Stimulated activated CD8-positive, alpha-beta memory T cell treated with anti-CD3 and anti-CD28 coated beads, Interleukin-12 subunit alpha, Interleukin-12 subunit beta, amount 100 ng/mL, for 24 hours (primary cell): ENCODE data around the gene TGFBR1.

Experiments
- DNase-seq: peaks from one replicate; pipeline ENCODE4 v3.0.0-alpha.2; 2020; ENCODE audit errors: extremely low read depth

Gene TGFBR1

DNA sequence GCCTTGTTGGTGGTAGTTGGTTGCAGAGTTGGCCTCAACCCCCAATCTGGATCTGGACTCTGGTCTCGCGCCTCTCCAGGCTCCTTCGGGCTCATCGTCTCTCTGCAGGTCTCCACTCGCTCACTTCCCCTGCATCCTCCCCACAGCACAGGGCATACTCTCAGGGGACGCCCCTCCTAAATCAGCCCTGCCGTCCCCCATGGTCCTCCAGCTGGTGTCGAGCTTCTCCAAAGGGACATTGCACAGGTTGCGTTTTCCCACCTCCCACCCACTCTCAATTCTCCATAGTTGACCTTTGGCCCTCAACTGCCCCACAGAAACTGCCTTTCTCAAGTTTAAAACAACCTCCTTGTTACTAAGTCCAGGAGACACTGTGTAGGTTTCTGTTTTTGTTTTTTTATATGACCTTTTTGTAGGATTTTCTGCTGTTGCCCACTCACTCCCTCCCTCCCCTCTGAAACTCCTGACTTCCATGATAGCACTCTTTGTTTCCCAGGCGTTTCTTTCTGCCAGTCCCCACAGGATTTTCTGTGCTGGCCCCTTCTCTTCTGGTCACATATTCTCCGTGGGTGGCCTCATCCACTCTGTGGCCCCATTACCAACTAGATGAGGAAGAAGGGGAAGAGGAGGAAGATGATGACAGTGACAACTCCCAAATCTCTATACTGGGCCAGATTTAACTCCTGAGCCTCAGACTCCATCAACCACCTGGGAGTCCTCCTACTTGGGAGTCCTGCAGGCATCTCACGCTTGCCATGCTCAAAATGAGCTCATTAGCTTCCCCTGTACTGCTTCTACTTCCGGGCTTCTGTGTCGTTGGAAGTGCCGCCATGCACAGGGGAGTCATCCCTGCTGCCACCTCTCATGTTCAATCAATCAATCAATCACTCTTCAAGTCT, 66.6 kb downstream of the TGFBR1 start:
- no peak for DNase-seq

DNA sequence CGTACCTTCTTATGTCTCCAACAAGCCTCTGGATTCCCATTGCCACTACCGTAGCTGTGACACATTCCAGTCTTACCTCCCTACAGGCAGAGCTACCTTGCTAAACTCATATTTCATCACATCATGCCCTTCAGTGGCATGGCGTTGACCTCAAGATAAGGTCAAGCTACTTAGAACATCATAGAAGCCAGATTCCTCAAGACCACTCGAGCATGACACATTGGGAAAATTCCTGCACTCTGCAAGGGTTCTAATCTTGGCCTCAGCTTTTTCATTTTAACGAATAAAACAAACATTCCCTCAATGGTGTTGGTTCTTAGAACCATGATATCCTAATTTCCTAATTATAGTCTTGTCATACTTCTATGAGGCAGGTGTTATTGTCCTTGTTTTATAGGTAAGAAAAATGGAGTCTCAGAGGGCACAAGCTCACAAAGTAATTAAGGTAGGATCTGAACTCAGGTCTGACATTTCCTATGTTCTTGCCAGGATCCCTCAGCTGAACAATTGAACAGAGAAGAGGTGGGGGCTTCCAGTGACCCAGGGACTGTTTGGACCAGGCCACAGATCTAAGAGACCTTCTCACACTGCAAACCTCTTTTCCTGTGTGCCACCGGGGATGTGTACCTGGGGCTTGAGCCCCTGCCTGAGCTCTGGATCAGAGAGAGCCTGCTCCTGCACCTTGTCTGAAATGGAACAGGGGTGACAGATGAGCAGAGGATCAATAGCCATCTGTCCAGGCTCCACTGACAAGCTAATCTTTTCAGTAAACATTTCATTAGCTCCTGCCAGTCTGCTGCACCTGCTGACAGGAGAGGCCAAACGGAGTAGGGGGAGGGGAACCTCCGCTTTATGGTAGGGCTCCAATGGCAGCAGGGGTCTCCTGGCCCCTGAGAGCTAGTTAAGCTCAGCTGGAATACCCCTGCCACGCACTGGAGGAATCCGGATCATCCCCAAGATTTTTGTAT, 67.5 kb downstream of the TGFBR1 start:
- no peak for DNase-seq

DNA sequence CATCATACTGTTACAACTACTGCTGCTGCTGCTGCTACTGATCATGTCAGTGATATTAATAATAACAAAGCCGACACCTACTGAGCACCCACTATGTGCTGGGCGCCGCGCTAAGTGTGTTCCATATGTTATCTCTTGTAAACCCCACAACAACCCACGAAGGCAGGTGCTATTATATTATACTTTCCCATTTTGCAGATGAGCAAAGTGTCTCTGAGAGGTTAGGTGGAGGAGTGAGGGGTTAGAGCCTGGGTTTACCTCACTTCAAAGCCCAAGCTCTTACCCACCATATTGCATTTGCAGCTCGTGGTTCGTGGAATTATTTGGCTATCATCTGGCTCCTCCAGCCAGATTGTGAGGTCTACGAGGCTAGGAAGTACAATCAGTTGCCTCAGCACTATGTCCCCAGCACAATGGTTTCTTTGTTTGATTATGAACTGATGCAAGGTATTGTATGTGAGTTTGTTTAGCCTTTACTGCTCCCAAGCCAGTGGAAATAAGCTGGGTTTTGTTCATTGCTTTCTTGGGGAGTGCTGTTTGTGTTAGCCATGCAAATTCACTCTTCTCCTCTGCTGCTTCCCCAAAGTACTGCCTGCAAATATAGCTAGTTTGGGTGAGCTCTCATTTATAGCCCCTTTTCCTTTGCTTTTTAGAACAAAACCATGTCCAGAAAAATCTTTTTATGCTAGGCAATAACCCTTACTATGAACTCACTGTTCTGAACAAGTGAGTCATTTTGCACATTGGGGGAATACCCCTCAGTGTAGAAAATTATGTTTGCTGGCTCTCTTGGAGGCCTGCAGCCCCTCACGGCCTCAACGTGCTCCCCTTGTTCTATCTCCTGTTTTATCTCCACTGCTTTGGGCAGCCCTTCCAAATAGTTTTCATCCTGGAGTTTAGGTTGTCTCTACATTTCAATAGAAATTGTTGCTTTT, 68.9 kb downstream of the TGFBR1 start:
- DNase-seq, result no peak

DNA sequence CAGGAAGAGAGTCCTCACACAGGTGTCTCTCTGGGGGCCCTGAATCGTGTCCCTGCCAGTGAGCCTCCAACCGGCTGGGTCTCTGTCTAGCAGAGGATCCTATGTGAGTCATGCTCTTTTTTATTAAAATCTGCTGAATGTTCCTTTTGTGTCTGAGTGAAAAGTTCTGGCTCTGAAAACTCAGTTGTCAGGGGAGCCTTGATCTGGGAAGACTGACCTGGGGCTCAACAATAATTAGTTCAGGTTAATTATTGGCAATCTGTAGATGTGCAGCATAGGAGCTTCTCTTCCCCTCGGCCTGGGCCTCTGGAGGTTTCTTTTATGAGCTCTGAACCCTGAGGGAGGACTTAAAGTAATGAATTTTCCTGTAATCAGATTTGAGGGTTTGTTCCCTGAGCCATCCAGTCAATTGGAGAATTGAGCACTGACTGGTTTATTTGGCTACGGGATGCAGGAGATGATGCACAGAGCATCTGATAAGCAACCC, 71.7 kb downstream of the TGFBR1 start:
- no peak for DNase-seq

DNA sequence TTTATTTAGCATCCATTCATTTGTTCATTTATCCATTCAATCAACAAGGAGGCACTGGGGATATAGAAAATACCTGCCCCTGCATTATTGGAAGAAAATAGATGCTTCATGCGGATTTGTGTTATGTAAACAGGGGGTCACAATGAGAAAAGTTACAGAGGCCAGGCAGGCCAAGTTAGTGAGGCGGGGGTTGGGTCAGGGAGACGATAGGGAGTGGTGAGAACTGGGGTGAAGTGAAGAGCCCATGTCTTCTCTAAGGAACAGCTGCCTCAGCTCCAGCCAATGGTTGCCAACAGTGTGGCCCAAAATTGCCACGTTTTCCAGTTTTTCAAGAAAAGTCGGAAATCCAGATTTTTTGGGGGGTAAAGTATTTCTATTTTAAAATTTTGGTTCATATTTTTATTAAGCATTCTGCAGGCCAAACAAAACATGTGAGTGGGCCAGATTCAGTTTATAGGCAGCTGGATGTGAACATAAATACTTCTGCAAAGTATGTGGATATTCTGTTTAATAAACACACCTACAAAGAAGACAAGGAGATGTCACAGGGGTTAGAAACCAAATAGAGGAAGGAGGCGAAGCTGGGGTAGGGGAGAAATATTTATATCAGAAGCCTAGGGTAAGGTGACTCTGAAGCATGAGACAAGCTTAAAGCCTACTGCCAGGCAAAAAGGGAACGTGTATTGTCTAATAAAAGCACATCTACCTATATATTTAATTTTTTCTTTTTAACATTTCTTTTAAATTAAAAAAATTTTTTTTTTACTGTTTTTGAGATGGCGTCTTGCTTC, 72.9 kb downstream of the TGFBR1 start:
- no peak for DNase-seq

DNA sequence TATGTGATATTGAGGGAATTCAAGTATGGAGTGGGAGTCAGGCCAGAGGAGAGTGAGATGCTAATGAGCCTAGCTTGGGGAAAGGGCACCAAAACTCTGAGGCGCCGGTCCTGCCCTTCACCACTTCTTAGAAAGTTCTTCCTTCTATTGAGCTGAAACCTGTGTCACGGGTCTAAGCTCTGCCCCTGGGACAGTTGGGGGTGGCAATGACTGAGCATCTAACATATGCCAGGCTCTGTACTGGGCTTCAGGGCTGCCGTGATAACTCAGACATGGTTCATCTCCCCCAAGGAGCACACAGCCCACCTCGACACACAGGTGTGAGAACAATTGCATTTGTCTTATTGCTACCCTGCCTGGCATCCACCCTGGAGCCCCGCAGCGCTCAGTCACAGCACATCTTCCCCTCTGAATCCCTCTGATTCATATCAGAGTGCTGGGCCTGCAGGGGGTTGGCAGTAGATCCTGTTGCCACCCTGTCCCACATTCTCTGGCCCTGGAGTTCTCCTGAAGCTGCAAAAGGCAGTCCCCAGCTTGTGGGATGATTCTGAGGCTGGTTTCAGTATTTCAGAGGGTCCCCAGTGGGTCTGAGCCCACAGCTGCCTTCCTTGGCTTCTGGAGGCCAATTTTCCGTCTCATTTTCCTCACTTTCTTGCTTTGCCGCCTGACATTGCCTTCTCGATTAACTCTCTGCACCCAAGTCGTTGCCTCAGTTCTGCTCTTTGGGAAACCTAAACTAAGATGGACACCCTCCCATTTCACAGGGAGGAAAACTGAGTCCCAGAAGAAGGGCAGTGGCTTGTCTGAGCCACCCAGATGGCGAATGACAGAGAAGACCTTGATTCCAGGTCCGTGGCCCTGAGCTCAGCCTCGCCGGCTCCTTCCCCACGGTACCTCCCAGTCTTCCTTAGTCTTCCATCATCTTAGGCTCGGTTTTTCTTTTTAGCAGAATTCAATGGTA, 74.3 kb downstream of the TGFBR1 start:
- DNase-seq, result no peak

DNA sequence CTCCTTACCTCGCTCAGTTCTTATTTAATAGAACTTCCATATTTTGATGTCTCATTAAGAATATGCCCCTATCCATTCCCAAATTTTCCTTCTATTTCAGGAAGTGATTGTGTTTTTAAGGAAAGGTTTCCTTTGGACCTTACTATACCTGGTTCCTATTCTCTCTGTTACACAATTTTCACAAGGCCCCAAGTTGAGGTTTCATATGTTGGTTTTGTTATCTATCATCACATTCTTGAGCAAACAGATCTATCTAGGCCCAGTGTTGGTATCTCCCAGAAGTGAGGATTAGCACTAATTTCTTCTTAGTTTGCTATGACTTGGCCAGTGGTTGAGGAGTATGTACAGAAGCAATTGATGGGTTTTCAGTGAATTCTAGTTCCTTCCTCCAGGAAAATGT, 75.3 kb downstream of the TGFBR1 start:
- DNase-seq, result no peak

DNA sequence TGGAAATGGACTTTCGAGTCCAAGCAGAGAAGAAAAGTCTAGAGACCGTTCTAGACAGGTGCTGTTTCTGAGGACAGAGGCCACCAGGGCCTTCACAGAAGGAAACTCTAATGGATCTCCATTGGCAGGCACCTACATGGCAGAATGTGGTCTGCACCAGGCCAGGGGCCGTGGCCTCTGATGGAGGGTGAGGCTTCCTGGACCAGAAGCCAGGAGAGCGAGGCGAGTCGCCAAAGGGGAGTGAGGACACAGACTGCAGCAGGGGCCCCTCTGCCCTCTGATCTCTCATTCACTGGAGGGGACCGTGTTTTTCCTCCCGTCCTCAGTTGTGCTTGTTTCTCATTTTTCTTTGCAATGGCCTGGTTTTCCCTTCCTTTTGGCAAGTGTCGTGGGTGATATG, 75.7 kb downstream of the TGFBR1 start:
- DNase-seq, result no peak

DNA sequence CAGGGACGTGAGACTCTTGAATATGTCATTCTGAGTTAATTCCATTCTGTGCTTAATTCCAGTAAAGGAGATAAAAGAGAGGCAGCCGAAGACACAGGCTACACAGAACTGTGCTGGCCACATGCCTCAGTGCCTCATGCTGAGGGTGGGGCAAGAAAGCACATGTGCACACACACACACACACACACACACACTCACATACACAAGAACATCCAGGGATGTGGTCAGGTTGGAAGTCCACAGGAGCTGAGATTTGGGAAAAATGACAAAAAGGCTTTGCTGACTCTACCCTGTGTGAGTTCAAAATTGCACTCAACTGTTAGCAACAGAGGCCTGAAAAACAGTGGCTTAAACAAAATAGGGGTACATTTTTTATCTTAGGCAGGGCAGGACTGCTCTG, 76.3 kb downstream of the TGFBR1 start:
- no peak for DNase-seq

DNA sequence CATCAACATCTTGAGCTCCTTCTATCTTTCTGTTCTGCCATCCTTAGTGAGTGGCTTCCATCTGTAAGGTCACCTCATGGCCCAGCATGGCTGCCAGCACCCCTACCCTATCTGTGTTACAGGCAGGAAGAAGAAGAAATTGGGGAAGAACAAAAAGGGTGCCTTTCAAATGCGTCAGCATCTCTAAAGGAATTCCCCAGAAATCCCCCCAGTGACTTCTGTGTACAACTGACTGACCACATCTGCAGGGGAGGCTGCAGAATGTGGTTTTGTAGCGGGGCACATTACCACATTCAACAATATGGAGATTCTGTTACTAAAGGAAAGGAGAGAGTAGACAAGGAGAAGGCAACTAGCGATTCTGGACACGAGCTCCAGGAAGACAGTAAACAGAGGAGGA, 76.7 kb downstream of the TGFBR1 start:
- no peak for DNase-seq

DNA sequence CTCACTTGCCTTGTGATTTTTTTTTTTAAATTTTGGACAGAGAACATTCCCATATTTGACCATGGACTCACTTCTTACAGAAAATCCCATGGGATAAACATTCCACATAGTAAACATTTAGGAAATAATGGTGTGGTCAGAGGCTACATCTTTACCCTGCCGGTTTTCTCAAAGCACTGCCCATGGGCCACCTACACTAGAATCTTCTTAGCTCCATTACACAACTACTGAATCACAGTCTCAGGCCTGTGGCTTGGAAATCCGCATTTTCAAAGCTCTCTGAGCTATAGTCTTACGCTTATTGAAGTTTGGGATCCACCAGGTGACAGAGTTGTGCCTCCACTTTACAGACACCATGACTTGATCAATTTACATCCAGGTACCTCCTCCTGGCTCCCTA, 77.4 kb downstream of the TGFBR1 start:
- DNase-seq, result no peak

DNA sequence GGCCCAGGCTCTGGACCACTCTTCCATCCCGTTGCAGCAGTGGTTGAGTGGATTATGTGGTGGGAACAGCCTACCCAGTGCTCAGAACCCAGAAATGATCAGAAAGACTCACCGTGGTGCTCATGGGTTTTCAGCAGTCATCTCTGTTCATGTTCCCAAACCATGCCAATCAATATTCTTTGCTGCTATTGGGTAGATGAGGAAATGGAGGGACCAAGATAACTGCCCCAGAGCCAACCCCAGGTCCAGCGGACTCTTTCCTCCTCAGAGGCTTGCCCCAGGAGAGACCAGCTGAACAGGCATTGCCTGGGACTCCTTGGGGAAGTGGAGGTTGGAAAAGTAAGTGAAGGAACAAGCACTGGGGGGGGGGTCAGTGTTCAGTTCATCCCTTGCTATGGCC, 78.7 kb downstream of the TGFBR1 start:
- DNase-seq, result no peak

DNA sequence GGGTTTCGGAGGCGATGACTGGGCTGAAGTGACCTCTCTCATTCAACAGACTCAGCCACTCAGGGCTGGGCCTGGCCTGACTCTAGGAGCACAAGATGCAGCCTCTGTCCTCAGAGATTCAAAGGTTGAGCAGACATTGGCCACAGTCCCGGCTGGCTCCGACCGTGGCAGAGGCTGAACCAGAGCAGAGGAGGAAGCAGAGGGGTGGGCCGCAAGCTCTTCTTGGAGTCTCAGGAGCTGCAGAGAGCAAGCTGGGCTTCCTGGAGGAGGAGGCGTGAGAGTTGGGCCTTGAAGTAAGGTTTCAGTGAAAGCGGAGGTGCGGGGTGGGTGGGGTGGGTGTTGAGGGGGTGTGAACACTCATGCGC, 79.2 kb downstream of the TGFBR1 start:
- no peak for DNase-seq

DNA sequence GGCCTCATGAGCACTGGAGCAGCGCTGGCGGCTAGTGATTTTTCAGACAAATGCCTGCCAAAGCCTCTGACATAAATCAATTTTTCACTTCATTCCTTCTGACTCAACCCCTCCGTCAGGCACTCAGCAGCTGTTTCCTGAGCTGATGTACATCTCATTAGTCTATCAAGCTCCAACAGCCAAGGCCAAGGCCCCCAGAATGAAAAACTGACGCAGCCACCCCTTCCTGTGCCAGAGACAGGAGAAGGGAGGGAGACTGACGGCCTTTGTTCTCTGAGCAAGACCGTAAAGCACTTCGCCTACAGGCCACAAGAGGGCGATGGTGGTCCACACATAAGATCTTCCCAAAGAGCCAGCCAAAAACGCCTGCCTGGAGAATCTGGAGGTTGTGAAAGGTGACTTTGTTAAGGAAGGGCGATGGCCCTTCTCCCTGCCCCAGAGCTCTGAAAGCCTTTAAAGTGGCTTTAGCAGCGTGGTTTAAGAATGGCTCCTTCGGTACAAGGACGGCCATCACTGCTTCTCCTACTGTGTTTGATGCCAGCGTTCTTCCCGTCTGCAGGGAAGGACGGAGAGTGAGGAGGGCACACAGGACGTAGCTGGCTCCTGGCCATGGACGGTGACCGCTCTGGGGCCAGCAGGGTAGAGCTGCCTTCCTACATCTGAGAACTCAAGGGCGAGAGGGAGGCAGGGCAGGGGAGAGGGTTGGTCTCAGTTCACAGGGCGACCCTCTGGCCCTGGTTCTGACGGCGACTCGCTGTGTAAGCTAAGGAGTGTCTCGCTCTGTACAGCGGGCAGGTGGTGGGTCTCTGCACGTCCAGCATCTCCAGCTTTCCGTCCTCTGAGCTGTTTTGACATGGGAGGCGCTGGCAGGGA, 79.8 kb downstream of the TGFBR1 start:
- DNase-seq, result peak; percentile 58

DNA sequence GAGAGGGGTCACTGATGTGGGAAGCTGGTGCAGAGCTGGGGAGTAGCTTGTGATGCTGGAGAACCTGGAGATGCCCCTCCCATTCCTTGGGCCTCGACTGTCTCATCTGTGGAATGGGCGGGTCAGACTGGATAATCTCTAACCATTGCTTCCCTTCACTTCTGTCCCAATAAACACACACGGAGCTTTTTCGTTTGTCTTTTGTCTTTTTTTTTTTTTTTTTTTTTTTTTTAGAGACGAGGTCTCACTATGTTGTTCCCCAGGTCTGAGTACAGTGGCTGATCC, 80.4 kb downstream of the TGFBR1 start:
- no peak for DNase-seq

DNA sequence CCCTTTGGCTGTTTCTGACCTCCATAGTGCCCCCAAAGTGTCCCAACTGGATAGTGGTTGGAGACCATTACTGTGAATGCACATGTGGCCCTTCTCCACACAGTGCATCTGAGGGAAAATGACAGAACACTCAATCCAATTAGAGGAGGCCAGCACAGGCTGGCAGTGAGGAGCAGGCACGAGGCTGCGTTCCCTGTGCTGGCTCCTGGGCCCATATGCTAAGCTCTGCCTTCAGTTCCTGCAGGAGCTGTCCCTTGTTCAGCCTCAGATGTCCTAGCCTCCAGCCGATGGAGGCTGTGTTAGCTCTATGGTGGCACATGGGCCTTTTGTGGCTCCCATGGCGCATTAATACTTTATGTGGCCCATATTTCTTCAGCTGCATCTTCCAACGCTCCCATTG, 81.0 kb downstream of the TGFBR1 start:
- no peak for DNase-seq

DNA sequence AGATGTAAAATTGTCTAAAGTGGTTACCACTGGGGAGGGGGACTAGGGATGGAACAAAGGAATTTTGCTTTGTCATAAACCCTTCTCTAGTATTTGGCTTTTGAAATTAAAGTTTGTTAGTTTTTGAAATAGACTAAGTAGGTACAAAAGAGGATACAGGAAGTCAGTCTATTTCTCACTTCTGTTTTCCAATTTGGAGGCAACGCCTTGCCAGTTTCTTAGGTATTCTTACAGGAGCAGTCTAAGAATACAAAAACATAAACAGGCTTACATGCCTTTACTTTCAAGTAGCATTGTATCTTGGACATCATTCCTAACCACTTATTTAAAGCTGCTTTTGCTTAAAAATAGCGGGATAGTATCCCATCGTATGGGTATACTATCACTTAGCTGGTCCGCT, 82.4 kb downstream of the TGFBR1 start:
- DNase-seq, result no peak

DNA sequence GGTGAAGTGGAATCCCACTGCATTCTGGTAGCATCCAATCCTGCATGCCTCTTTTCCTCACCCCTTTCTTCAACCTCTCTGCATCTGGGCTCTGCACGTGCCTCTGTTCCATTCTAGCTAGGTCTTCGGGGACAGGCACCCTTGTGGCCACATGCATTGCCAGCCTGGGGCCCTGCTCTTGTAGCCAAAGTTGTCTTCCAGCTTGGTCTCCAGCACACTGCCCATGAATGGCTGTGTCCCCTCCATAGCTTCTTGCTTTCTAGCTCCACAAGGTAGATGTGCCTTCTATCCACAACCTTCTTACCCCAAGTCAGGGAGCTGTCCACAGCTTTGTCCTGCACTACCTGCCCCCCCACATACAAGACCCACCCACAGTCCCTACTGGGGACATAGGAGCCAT, 84.3 kb downstream of the TGFBR1 start:
- DNase-seq, result no peak
